ENCODE measurements around the gene MOSPD3.

- TF ChIP-seq CTCF (IDR thresholded peaks at IDR 0.05) (no peak), POLR2AphosphoS5 (IDR thresholded peaks at IDR 0.05; ENCODE audit: low read depth, low read length) (no peak), REST (IDR thresholded peaks at IDR 0.05; ENCODE audit: insufficient read depth in 1 of 2, low read depth in 2 of 2, low read length in 1 of 2) (no peak)
These were observed 35.9 kb upstream of the MOSPD3 start for GRCh38 chr7:100576384-100576993.
